Epithelial cell of esophagus (primary cell): Measurements from ENCODE around the gene RNF145.

Source experiments
- DNase-seq: peaks from one replicate; pipeline ENCODE4 v3.0.0; 2010; ENCODE audit warnings: low read depth
- H3K4me3 ChIP-seq: 2 replicates; pipeline ENCODE4 v1.5.1; 2011; ENCODE audit warnings: mild to moderate bottlenecking, low read length, control low read depth
- CTCF ChIP-seq: IDR thresholded peaks from 2 replicates; pipeline ENCODE4 v1.5.1; 2011; ENCODE audit warnings: low read depth, mild to moderate bottlenecking, low read length, control low read depth, inconsistent platforms; ENCODE audit not compliant: insufficient read depth; ENCODE audit errors: missing control alignments

RNF145 gene

GRCh38 chr5:159210846-159211245 is 1.5 kb upstream of the RNF145 start:
- H3K4me3 ChIP-seq = no peak overlapping the region
- TF ChIP-seq CTCF = no peak
- DNase-seq = no peak

GRCh38 chr5:159210210-159210661 is 883 bp upstream of the RNF145 start:
- TF ChIP-seq CTCF = no peak
- peak; percentile 84 for DNase-seq
- H3K4me3 ChIP-seq = peak overlapping the region; percentile 52

GRCh38 chr5:159208514-159209437 is 577 bp downstream of the RNF145 start:
- peak overlapping the region; percentile 66 for H3K4me3 ChIP-seq
- no peak for DNase-seq
- no peak for TF ChIP-seq CTCF

- peak; percentile 70 for DNase-seq
- TF ChIP-seq CTCF = no peak
- H3K4me3 ChIP-seq = peak overlapping the region; percentile 66
These were observed 1.5 kb downstream of the RNF145 start for GRCh38 chr5:159207686-159208513.

GRCh38 chr5:159207222-159207685 is 2.1 kb downstream of the RNF145 start:
- TF ChIP-seq CTCF = no peak
- H3K4me3 ChIP-seq = peak overlapping the region; percentile 66
- no peak for DNase-seq

GRCh38 chr5:159206818-159207217 is 2.5 kb downstream of the RNF145 start:
- no peak for DNase-seq
- no peak for TF ChIP-seq CTCF
- H3K4me3 ChIP-seq = peak overlapping the region; percentile 66
